DND-41 (cell line): ENCODE results near the gene LRRC25.
"Not testable (repeated sequence)": the region's sequence is repeated elsewhere in the genome, so short reads cannot be mapped to it uniquely, and the experiment has no call there.

Source experiments
- ATAC-seq: fragments of 200-7000 bp; cut with Tn5 transposase; 3 replicates; pipeline ENCODE4 v1.9.1; 2021; ENCODE audit warnings: low read depth; ENCODE audit not compliant: insufficient read depth
- DNase-seq: peaks from one replicate; pipeline ENCODE4 v3.0.0-alpha.2; 2020
- H2AFZ ChIP-seq: 2 replicates; pipeline ENCODE4 v1.6.0; 2012; ENCODE audit warnings: low read depth, low read length
- H3K27ac ChIP-seq: 2 replicates; pipeline ENCODE4 v1.5.1; 2012; ENCODE audit warnings: low read length, inconsistent platforms
- H3K27me3 ChIP-seq: fragments of 200-600 bp; sonication (generic); 2 replicates; pipeline ENCODE4 v1.6.0; 2012; ENCODE audit warnings: low read length, mild to moderate bottlenecking, inconsistent platforms; ENCODE audit not compliant: insufficient read depth, poor library complexity
- H3K36me3 ChIP-seq: 2 replicates; pipeline ENCODE4 v1.5.1; 2012; ENCODE audit warnings: low read length, inconsistent platforms; ENCODE audit not compliant: insufficient read depth
- H3K4me1 ChIP-seq: 2 replicates; pipeline ENCODE4 v1.5.1; 2012; ENCODE audit warnings: mild to moderate bottlenecking, low read length; ENCODE audit not compliant: insufficient read depth
- H3K4me2 ChIP-seq: 2 replicates; pipeline ENCODE4 v1.6.0; 2012; ENCODE audit warnings: mild to moderate bottlenecking, moderate library complexity, low read length, inconsistent platforms; ENCODE audit not compliant: insufficient read depth
- H3K4me3 ChIP-seq, 2 experiments: fragments of 200-600 bp in 1 of 2; shearing (Covaris generic) in 1 of 2; 2 replicates each; pipeline ENCODE4 v1.5.1; 2012 to 2016; ENCODE audit warnings: inconsistent platforms in 2 of 2, low read length in 2 of 2, mild to moderate bottlenecking in 2 of 2, low read depth in 1 of 2, moderate library complexity in 1 of 2
- H3K79me2 ChIP-seq: 2 replicates; pipeline ENCODE4 v1.6.0; 2012; ENCODE audit warnings: low read length, inconsistent platforms; ENCODE audit not compliant: insufficient read depth
- H3K9ac ChIP-seq: 2 replicates; pipeline ENCODE4 v1.6.0; 2012; ENCODE audit warnings: low read depth, mild to moderate bottlenecking, inconsistent platforms, low read length, moderate library complexity
- H3K9me3 ChIP-seq: 2 replicates; pipeline ENCODE4 v1.5.1; 2012; ENCODE audit warnings: low read length, moderate library complexity, mild to moderate bottlenecking, inconsistent platforms; ENCODE audit not compliant: insufficient read depth, severe bottlenecking
- H4K20me1 ChIP-seq: 2 replicates; pipeline ENCODE4 v1.6.0; 2012; ENCODE audit warnings: low read length; ENCODE audit not compliant: insufficient read depth
- EZH2 ChIP-seq: IDR thresholded peaks from 3 replicates; pipeline ENCODE4 v1.6.1; 2012; ENCODE audit warnings: borderline replicate concordance, low read depth, mild to moderate bottlenecking, moderate library complexity, low read length, inconsistent platforms; ENCODE audit not compliant: severe bottlenecking
- TF ChIP-seq, protein P1 (sequence below): IDR thresholded peaks from 2 replicates; pipeline ENCODE4 v1.5.1; 2012; ENCODE audit warnings: borderline replicate concordance, low read length, moderate library complexity, mild to moderate bottlenecking; ENCODE audit not compliant: poor library complexity, severe bottlenecking; ENCODE audit errors: extremely low read depth

Gene LRRC25

DNA sequence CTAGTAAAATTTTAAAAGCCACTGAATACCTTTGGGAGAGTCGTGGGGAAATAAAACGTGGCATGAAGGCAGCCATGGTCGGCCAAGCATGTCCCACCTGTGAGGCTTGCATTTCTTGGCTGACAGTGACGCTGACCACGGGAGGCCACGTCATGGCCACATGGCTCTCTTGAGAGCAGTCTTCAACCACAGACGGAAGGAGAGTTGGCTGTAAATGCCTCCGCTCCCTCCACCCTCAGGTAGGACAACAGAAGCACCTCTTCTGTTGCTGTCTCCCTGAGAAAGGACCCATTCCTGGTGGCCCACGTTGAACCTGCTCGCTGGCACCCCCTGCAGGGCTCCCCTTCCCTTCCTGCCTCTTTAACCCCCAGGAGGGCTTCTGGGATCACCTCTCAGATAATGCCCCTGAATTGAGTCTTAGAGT, 10.6 kb upstream of the LRRC25 start:
- Histone ChIP-seq H3K4me1 (no peaks in the 10 kb centered on the region), H3K4me3 (no peak overlapping the region), H3K27me3 (no peaks in the 10 kb centered on the region), H4K20me1 (no peaks in the 10 kb centered on the region), H2AFZ (no peak overlapping the region), H3K27ac (no peak overlapping the region), H3K9me3 (no peaks in the 10 kb centered on the region), H3K4me2 (no peak overlapping the region), H3K36me3 (no peaks in the 10 kb centered on the region), H3K79me2 (no peaks in the 10 kb centered on the region), H3K9ac (no peak overlapping the region)
- TF ChIP-seq, protein P1, sequence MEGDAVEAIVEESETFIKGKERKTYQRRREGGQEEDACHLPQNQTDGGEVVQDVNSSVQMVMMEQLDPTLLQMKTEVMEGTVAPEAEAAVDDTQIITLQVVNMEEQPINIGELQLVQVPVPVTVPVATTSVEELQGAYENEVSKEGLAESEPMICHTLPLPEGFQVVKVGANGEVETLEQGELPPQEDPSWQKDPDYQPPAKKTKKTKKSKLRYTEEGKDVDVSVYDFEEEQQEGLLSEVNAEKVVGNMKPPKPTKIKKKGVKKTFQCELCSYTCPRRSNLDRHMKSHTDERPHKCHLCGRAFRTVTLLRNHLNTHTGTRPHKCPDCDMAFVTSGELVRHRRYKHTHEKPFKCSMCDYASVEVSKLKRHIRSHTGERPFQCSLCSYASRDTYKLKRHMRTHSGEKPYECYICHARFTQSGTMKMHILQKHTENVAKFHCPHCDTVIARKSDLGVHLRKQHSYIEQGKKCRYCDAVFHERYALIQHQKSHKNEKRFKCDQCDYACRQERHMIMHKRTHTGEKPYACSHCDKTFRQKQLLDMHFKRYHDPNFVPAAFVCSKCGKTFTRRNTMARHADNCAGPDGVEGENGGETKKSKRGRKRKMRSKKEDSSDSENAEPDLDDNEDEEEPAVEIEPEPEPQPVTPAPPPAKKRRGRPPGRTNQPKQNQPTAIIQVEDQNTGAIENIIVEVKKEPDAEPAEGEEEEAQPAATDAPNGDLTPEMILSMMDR, result peak; percentile 64
- TF ChIP-seq EZH2, result no peak
- ATAC-seq (0 out of 3 replicates have a peak, but pooled peaks have one; percentile 43), DNase-seq (peak; percentile 50)

DNA sequence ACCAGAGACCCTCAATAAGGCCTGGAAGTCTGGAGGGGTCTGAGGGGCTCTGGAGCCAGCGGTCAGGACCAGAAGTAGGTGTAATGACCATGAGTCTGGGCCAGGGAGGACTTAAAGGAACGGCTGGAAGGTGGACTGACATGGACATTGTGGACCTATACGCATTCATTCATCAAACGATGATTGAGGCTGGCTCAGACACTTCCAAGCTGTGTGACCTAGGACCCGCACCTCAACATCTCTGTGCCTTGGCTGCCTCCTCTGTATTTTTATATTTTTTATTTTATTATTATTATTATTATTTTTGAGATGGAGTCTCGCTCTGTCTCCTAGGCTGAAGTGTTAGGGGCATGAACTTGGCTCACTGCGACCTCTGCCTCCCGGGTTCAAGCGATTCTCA, 9.3 kb upstream of the LRRC25 start:
- Histone ChIP-seq H3K79me2 (no peaks in the 10 kb centered on the region), H3K9ac (no peak overlapping the region), H3K4me2 (no peak overlapping the region), H3K4me1 (no peaks in the 10 kb centered on the region), H3K27ac (no peak overlapping the region), H3K4me3 (no peak overlapping the region), H3K27me3 (no peaks in the 10 kb centered on the region), H3K9me3 (no peaks in the 10 kb centered on the region), H4K20me1 (no peaks in the 10 kb centered on the region), H2AFZ (no peak overlapping the region), H3K36me3 (no peaks in the 10 kb centered on the region)
- ATAC-seq (no peak), DNase-seq (no peak)
- TF ChIP-seq, protein P1, result no peak
- no peak for TF ChIP-seq EZH2

DNA sequence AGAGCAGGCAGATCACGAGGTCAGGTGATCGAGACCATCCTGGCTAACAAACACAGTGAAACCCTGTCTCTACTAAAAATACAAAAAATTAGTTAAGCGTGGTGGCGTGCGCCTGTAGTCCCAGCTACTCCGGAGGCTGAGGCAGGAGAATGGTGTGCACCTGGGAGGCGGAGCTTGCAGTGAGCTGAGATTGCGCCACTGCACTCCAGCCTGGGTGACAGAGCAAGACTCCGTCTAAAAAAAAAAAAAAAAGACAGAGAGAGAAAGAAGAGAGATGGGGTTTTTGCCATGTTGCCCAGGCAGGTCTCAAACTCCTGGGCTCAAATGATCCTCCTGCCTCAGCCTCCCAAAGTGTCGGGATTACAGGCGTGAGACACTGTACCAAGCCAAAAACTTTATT, 8.3 kb upstream of the LRRC25 start:
- H3K79me2 ChIP-seq, result not testable (repeated sequence)

DNA sequence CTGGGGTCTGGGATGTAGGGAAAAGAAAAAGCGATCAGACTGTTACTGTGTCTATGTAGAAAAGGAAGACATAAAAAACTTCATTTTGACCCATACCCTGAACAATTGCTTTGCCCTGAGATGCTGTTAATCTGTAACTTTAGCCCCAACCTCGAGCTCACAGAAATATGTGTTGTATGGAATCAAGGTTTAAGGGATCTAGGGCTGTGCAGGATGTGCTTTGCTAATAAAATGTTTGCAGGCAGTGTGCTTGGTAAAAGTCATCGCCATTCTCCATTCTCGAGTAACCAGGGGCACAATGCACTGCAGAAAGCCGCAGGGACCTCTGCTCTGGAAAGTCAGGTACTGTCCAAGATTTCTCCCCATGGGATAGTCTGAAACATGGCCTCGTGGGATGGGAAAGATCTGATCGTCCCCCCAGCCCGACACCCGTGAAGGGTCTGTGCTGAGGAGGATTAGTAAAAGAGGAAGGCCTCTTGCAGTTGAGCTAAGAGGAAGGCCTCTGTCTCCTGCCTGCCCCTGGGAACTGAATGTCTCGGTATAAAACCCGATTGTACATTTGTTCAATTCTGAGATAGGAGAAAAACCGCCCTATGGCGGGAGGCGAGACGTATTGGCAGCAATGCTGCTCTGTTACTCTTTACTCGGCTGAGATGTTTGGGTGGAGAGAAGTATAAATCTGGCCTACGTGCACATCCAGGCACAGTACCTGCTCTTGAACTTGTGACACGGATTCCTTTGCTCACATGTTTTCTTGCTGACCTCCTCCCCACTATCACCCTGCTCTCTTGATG, 5.2 kb upstream of the LRRC25 start:
- not testable (repeated sequence) for H3K36me3 ChIP-seq, H3K27ac ChIP-seq, H3K27me3 ChIP-seq, DNase-seq, H3K4me2 ChIP-seq, H3K9me3 ChIP-seq, H4K20me1 ChIP-seq, ATAC-seq, H3K4me3 ChIP-seq, H3K9ac ChIP-seq, H3K79me2 ChIP-seq, H2AFZ ChIP-seq, H3K4me1 ChIP-seq

More for the DNA sequence above, 8.3 kb upstream of the LRRC25 start:
- H3K9me3 ChIP-seq, H3K9ac ChIP-seq, H4K20me1 ChIP-seq, H2AFZ ChIP-seq, H3K27me3 ChIP-seq, H3K36me3 ChIP-seq, H3K27ac ChIP-seq, H3K4me2 ChIP-seq, H3K4me1 ChIP-seq, H3K4me3 ChIP-seq, ATAC-seq, DNase-seq: not testable (repeated sequence)
